H1 (cell line): ENCODE measurements around the gene MIPOL1. TPM values are rescaled to one million over a fixed set of nuclear protein-coding genes. Genes with fewer than 3 reads are reported as not detected.

Experiments
- CTCF ChIA-PET: fragments of 300-600 bp; sonication (Branson Sonifier 250); formaldehyde crosslinking; loops from one replicate; lab custom pipeline; 2021; ENCODE audit not compliant: partially characterized antibody; lab: Charles Lee
- POLR2A ChIA-PET: fragments of 300-600 bp; sonication (Branson Sonifier 250); formaldehyde crosslinking; loops from one replicate; lab custom pipeline; 2021; ENCODE audit warnings: inconsistent platforms; ENCODE audit not compliant: partially characterized antibody; lab: Charles Lee
- DNase-seq, 2 experiments: peaks; one replicate each; pipeline versions ENCODE4 v3.0.0 to v3.0.0-alpha.2; 2010 to 2022; ENCODE audit warnings: low spot score in 2 of 2, low read depth in 1 of 2, mixed read lengths in 1 of 2
- FAIRE-seq: peaks from 2 replicates; lab custom pipeline; 2011; peaks lifted over from hg19 to GRCh38; lab: Jason Lieb, UNC
- H2AFZ ChIP-seq: 2 replicates; pipeline ENCODE4 v1.8.1; 2012; ENCODE audit warnings: low read length, inconsistent platforms
- H2AK5ac ChIP-seq: 2 replicates; pipeline ENCODE4 v1.6.1; 2013; ENCODE audit warnings: low read depth, low read length
- H2BK120ac ChIP-seq: replicated peaks from 2 replicates; pipeline ENCODE3; 2013; ENCODE audit warnings: low read depth, low read length, inconsistent platforms
- H2BK12ac ChIP-seq: 2 replicates; pipeline ENCODE4 v1.6.1; 2013; ENCODE audit warnings: low read depth, low read length
- H2BK15ac ChIP-seq: 2 replicates; pipeline ENCODE4 v1.6.1; 2013; ENCODE audit warnings: low read length
- H2BK20ac ChIP-seq: 2 replicates; pipeline ENCODE4 v1.6.1; 2013; ENCODE audit warnings: low read length
- H2BK5ac ChIP-seq: 2 replicates; pipeline ENCODE4 v1.6.1; 2013; ENCODE audit warnings: low read depth, low read length
- H3K14ac ChIP-seq: 2 replicates; pipeline ENCODE4 v1.6.1; 2013; ENCODE audit warnings: inconsistent platforms; ENCODE audit not compliant: insufficient read length
- H3K18ac ChIP-seq: 2 replicates; pipeline ENCODE4 v1.6.1; 2013; ENCODE audit warnings: low read length; ENCODE audit errors: extremely low read depth
- H3K23ac ChIP-seq: 2 replicates; pipeline ENCODE4 v1.6.1; 2013; ENCODE audit warnings: inconsistent platforms; ENCODE audit not compliant: insufficient read length
- H3K23me2 ChIP-seq: 2 replicates; pipeline ENCODE4 v1.6.1; 2013; ENCODE audit warnings: low read depth, low read length
- H3K27ac ChIP-seq: 2 replicates; pipeline ENCODE4 v1.6.1; 2011; ENCODE audit warnings: low read depth, low read length, inconsistent platforms
- H3K27me3 ChIP-seq, 4 experiments: replicated peaks in 1 of 4; 1 replicate in 1 of 4; 2 replicates in 3 of 4; pipeline versions ENCODE4 v1.6.1 to v1.8.1; 2011 to 2013; ENCODE audit warnings: low read length in 3 of 4, mild to moderate bottlenecking in 3 of 4, inconsistent platforms in 2 of 4, mixed read lengths in 2 of 4, moderate library complexity in 1 of 4; ENCODE audit not compliant: control insufficient read depth in 3 of 4, insufficient read depth in 3 of 4; ENCODE audit errors: extremely low read depth in 1 of 4
- H3K36me3 ChIP-seq, 4 experiments: 2 replicates each; pipeline versions ENCODE4 v1.6.1 to v1.8.1; 2011 to 2013; ENCODE audit warnings: mild to moderate bottlenecking in 4 of 4, low read length in 3 of 4, moderate library complexity in 2 of 4, control low read depth in 1 of 4, inconsistent platforms in 1 of 4; ENCODE audit not compliant: insufficient read depth in 4 of 4, control insufficient read depth in 2 of 4
- H3K4ac ChIP-seq: replicated peaks from 2 replicates; pipeline ENCODE3; 2013; ENCODE audit warnings: low read length, low read depth, mixed read lengths, inconsistent platforms; ENCODE audit not compliant: insufficient read length
- H3K4me1 ChIP-seq, 4 experiments: replicated peaks in 1 of 4; 1 replicate in 1 of 4; 2 replicates in 3 of 4; pipeline versions ENCODE4 v1.6.1 to v1.8.1; 2011 to 2013; ENCODE audit warnings: low read length in 3 of 4, inconsistent platforms in 2 of 4, mixed read lengths in 1 of 4; ENCODE audit not compliant: insufficient read depth in 4 of 4, control insufficient read depth in 3 of 4
- H3K4me2 ChIP-seq, 2 experiments: 2 replicates each; pipeline versions ENCODE4 v1.6.1 to v1.8.1; 2011 to 2013; ENCODE audit warnings: low read depth in 2 of 2, low read length in 2 of 2, control low read depth in 1 of 2, inconsistent platforms in 1 of 2, mild to moderate bottlenecking in 1 of 2; ENCODE audit not compliant: insufficient read depth in 1 of 2
- H3K4me3 ChIP-seq, 4 experiments: fragments of 200-600, 300-600 bp in 1 of 4; sonication (generic), shearing (Covaris generic), sonication (Bioruptor Twin) in 1 of 4; 2 replicates each; pipeline versions ENCODE4 v1.5.1 to v1.8.1; 2011 to 2016; ENCODE audit warnings: low read length in 4 of 4, low read depth in 3 of 4, control low read depth in 2 of 4, inconsistent platforms in 2 of 4, mild to moderate bottlenecking in 2 of 4, mixed read lengths in 1 of 4, moderate library complexity in 1 of 4; ENCODE audit not compliant: insufficient read depth in 2 of 4; ENCODE audit errors: extremely low read depth in 1 of 4
- H3K56ac ChIP-seq: replicated peaks from 2 replicates; pipeline ENCODE3; 2013; ENCODE audit warnings: low read depth, mild to moderate bottlenecking, mixed read lengths, low read length, inconsistent platforms; ENCODE audit not compliant: insufficient read length
- H3K79me1 ChIP-seq: 2 replicates; pipeline ENCODE4 v1.6.1; 2013; ENCODE audit warnings: low read depth, low read length, control low read depth
- H3K79me2 ChIP-seq, 2 experiments: 2 replicates each; pipeline versions ENCODE4 v1.6.1 to v1.8.1; 2012 to 2013; ENCODE audit warnings: low read length in 2 of 2, mild to moderate bottlenecking in 2 of 2, inconsistent platforms in 1 of 2; ENCODE audit not compliant: insufficient read depth in 2 of 2, control insufficient read depth in 1 of 2
- H3K9ac ChIP-seq, 4 experiments: replicated peaks in 1 of 4; 1 replicate in 1 of 4; 2 replicates in 3 of 4; pipeline versions ENCODE4 v1.6.1 to v1.8.1; 2011 to 2013; ENCODE audit warnings: low read depth in 3 of 4, low read length in 3 of 4, control low read depth in 2 of 4, mild to moderate bottlenecking in 2 of 4, moderate library complexity in 2 of 4, inconsistent platforms in 1 of 4; ENCODE audit errors: extremely low read depth in 1 of 4
- H3K9me3 ChIP-seq, 2 experiments: 2 replicates each; pipeline versions ENCODE4 v1.6.1 to v1.8.1; 2012 to 2013; ENCODE audit warnings: mild to moderate bottlenecking in 2 of 2, moderate library complexity in 2 of 2, control low read depth in 1 of 2, inconsistent platforms in 1 of 2, low read depth in 1 of 2, low read length in 1 of 2, mixed read lengths in 1 of 2; ENCODE audit not compliant: insufficient read depth in 2 of 2
- H4K20me1 ChIP-seq, 2 experiments: replicated peaks in 1 of 2; 2 replicates each; pipeline versions ENCODE3 to v1.8.1; 2011 to 2013; ENCODE audit warnings: inconsistent platforms in 2 of 2, low read length in 2 of 2, mild to moderate bottlenecking in 1 of 2; ENCODE audit not compliant: insufficient read depth in 2 of 2, control insufficient read depth in 1 of 2
- H4K5ac ChIP-seq: 2 replicates; pipeline ENCODE4 v1.6.1; 2013; ENCODE audit warnings: low read length, low read depth, mixed read lengths, inconsistent platforms; ENCODE audit not compliant: insufficient read length
- H4K8ac ChIP-seq: 2 replicates; pipeline ENCODE4 v1.8.0; 2013; ENCODE audit warnings: mild to moderate bottlenecking, moderate library complexity, low read length, inconsistent platforms; ENCODE audit not compliant: insufficient read depth; ENCODE audit errors: extremely low read depth
- H4K91ac ChIP-seq: replicated peaks from 2 replicates; pipeline ENCODE3; 2013; ENCODE audit warnings: low read length, mixed read lengths, inconsistent platforms; ENCODE audit not compliant: insufficient read length
- BACH1 ChIP-seq: IDR thresholded peaks from 2 replicates; pipeline ENCODE4 v1.6.1; 2012; ENCODE audit warnings: low read length, improper control_type of control experiment
- GTF2F1 ChIP-seq: IDR thresholded peaks from 2 replicates; pipeline ENCODE4 v1.6.1; 2012; ENCODE audit warnings: low read depth, low read length, improper control_type of control experiment, borderline replicate concordance
- SIN3A ChIP-seq, 2 experiments: IDR thresholded peaks in 1 of 2; conservative IDR thresholded peaks in 1 of 2; 2 replicates each; pipeline ENCODE4 v1.6.1; 2011 to 2012; ENCODE audit warnings: low read length in 2 of 2, improper control_type of control experiment in 1 of 2, low read depth in 1 of 2, mild to moderate bottlenecking in 1 of 2
- SP2 ChIP-seq: IDR thresholded peaks from 2 replicates; pipeline ENCODE4 v1.6.1; 2012; ENCODE audit warnings: mild to moderate bottlenecking, low read length, inconsistent platforms
- SP4 ChIP-seq: IDR thresholded peaks from 2 replicates; pipeline ENCODE4 v1.6.1; 2012; ENCODE audit warnings: low read length, inconsistent platforms
- WGBS, 2 experiments: shearing (Covaris generic) in 1 of 2; methylation state at CpG; one replicate each; pipeline versions ENCODE4 v1.1.6 to v1.1.7; 2013 to 2015; ENCODE audit warnings: low lambda C conversion rate in 2 of 2, mixed read lengths in 2 of 2, inconsistent platforms in 1 of 2, low coverage in 1 of 2, missing lambda C conversion rate in 1 of 2; ENCODE audit not compliant: insufficient replicate concordance in 2 of 2, insufficient coverage in 1 of 2, insufficient read length in 1 of 2; ENCODE audit errors: extremely low coverage in 1 of 2, missing lambda C conversion rate in 1 of 2; 5-methylcytosine and 5-hydroxymethylcytosine counted together
- polyA plus RNA-seq, 7 experiments: library from polyadenylated mRNA; depleted of rRNA in 3 of 7; stranded (reverse) in 5 of 7; unstranded in 2 of 7; fragments of >200 nt in 5 of 7; fragments of 200-250 nt in 2 of 7; gene quantifications; 1 replicate in 5 of 7; 2 replicates in 1 of 7; 4 replicates in 1 of 7; pipeline versions ENCODE4 v1.2.1 to v1.2.3, GENCODE V29; 2011 to 2013; ENCODE audit warnings: missing spikeins in 2 of 7, mixed read lengths in 2 of 7
- total RNA-seq: library from RNA; stranded (reverse); fragmentation: NEBNext Ultra II Directional; extraction: Animal tissue kit (Norgen Biotek cat#: 25700); gene quantifications from 2 replicates; pipeline ENCODE4 v1.2.1, GENCODE V29; 2021

The MIPOL1 gene
- total and polyA plus RNA-seq, 2 of the 8 experiments (the other 6 are each of a cell fraction or from before 2014, with no cell fraction given) = 2.8 to 23.9 TPM

DNA sequence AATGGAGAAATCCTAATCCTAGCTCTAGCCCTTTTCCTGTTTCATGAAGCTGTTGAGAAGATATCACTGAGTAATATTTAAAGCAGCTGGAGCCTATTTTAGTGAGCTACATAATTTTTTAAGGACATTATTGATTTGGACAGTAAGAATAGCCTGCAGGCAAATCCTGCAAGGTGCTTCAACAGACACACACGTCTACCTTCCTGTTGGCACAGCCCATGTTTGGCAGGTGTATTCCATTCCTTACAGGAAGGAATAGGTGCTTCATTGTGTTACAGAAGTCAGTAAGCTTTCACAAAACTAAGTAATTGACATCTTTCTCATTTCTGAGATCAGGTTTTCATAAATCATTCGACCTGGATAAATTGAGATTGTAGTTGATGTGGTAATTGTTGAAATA is 346.7 kb downstream of the MIPOL1 start:
- WGBS, 2 experiments = 78% methylated on average over 2 of the region's 2 CpGs; no CpG with 5 or more reads in 1 of the 2 experiments
- CTCF ChIA-PET = interaction anchor here (1.3 kb wide), 1 partner anchor 298 kb away, joined by 4 read pairs; no protein-coding TSS in a partner anchor

More for the DNA sequence above, 346.7 kb downstream of the MIPOL1 start:
- H4K91ac ChIP-seq = no peak overlapping the region
- no peaks in the 10 kb centered on the region for H3K79me2 ChIP-seq
- H2BK20ac ChIP-seq = no peak overlapping the region
- no peaks in the 10 kb centered on the region for H4K20me1 ChIP-seq
- H3K4ac ChIP-seq = no peak overlapping the region
- H3K27me3 ChIP-seq = no peaks in the 10 kb centered on the region
- no peak overlapping the region for H3K4me2 ChIP-seq
- no peak overlapping the region for H3K18ac ChIP-seq
- no peak overlapping the region for H4K5ac ChIP-seq
- H2BK12ac ChIP-seq = no peak overlapping the region
- TF ChIP-seq SIN3A (conservative IDR thresholded peaks at IDR 0.05 in 1 of 2, IDR thresholded peaks at IDR 0.05 in 1 of 2; ENCODE audit: low read depth in 1 of 2, low read length in 2 of 2) (no peak), GTF2F1 (no peak), BACH1 (no peak), SP2 (no peak), SP4 (no peak)
- no peak overlapping the region for H3K27ac ChIP-seq
- no peaks in the 10 kb centered on the region for H3K36me3 ChIP-seq
- no peaks in the 10 kb centered on the region for H3K23me2 ChIP-seq
- no peak overlapping the region for H3K23ac ChIP-seq
- no peaks in the 10 kb centered on the region for H3K9me3 ChIP-seq
- FAIRE-seq (no peak), DNase-seq (no peak)
- H3K14ac ChIP-seq = no peak overlapping the region
- H3K56ac ChIP-seq = no peak overlapping the region
- H3K4me1 ChIP-seq = no peaks in the 10 kb centered on the region
- no peak overlapping the region for H4K8ac ChIP-seq
- no peak overlapping the region for H3K4me3 ChIP-seq
- H3K9ac ChIP-seq = no peak overlapping the region
- no peak overlapping the region for H2BK5ac ChIP-seq
- H2AFZ ChIP-seq = no peak overlapping the region
- POLR2A ChIA-PET = no interaction called here
- no peak overlapping the region for H2BK120ac ChIP-seq
- no peaks in the 10 kb centered on the region for H3K79me1 ChIP-seq
- no peak overlapping the region for H2AK5ac ChIP-seq
- H2BK15ac ChIP-seq = no peak overlapping the region
